Gastrocnemius medialis (tissue), 4 donors: ENCODE results near the gene MAPK14.

Experiments used
- CTCF ChIP-seq, 5 experiments: fragments of 450-650 bp in 3 of 5; fragments of 200-600 bp in 2 of 5; sonication (generic) in 2 of 5; IDR thresholded peaks in 4 of 5; conservative IDR thresholded peaks in 1 of 5; 1 replicate in 4 of 5; 2 replicates in 1 of 5; pipeline ENCODE4 v1.5.1; 2016 to 2019; ENCODE audit warnings: antibody characterized with exemption in 5 of 5, mild to moderate bottlenecking in 3 of 5, moderate library complexity in 3 of 5
- POLR2A ChIP-seq, 2 donors: fragments of 450-650 bp; IDR thresholded peaks; one replicate each; pipeline ENCODE4 v1.6.1; 2017; ENCODE audit warnings: antibody characterized with exemption in 2 of 2, mild to moderate bottlenecking in 2 of 2, moderate library complexity in 2 of 2

GRCh38 chr6:36082318-36082717, 54.7 kb downstream of the MAPK14 start:
- no peak for TF ChIP-seq CTCF (IDR thresholded peaks at IDR 0.05 in 4 of 5, conservative IDR thresholded peaks at IDR 0.05 in 1 of 5)
- no peak for TF ChIP-seq POLR2A (IDR thresholded peaks at IDR 0.05)
